HL-60 (cell line): ENCODE results near the gene ADAMTS17.

Source experiments
- DNase-seq, 2 experiments: peaks; one replicate each; pipeline ENCODE4 v3.0.0-alpha.2; 2010 to 2020; ENCODE audit warnings: low read depth in 1 of 2, low spot score in 1 of 2
- H3K27ac ChIP-seq: fragments of 250-450 bp; sonication (Bioruptor Pico); replicated peaks from 2 replicates; pipeline ENCODE4 v1.5.1; 2020; ENCODE audit warnings: mild to moderate bottlenecking, moderate library complexity
- H3K27me3 ChIP-seq: fragments of 250-450 bp; sonication (Bioruptor Pico); 2 replicates; pipeline ENCODE4 v1.5.1; 2021; ENCODE audit warnings: mild to moderate bottlenecking, moderate library complexity; ENCODE audit not compliant: insufficient read depth, poor library complexity, severe bottlenecking
- H3K4me3 ChIP-seq: replicated peaks from 2 replicates; pipeline ENCODE4 v1.5.1; 2011; ENCODE audit warnings: mild to moderate bottlenecking, control low read depth, low read length; ENCODE audit not compliant: insufficient read depth
- GABPA ChIP-seq: IDR thresholded peaks from 2 replicates; pipeline ENCODE4 v1.6.1; 2012; ENCODE audit warnings: low read depth
- POLR2AphosphoS5 ChIP-seq: IDR thresholded peaks from 2 replicates; pipeline ENCODE4 v1.6.1; 2012; ENCODE audit warnings: low read depth
- SPI1 ChIP-seq: IDR thresholded peaks from 2 replicates; pipeline ENCODE4 v1.6.1; 2012; ENCODE audit warnings: low read depth, mild to moderate bottlenecking, borderline replicate concordance
- TF ChIP-seq, protein P1 (sequence below): IDR thresholded peaks from 2 replicates; pipeline ENCODE4 v1.6.1; 2012; ENCODE audit warnings: low read depth; ENCODE audit not compliant: insufficient replicate concordance
- TF ChIP-seq, protein P2 (sequence below): IDR thresholded peaks from one replicate; pipeline ENCODE4 v1.5.1; 2011; ENCODE audit warnings: low read length, control low read depth, inconsistent platforms; ENCODE audit not compliant: insufficient read depth

Gene ADAMTS17

DNA sequence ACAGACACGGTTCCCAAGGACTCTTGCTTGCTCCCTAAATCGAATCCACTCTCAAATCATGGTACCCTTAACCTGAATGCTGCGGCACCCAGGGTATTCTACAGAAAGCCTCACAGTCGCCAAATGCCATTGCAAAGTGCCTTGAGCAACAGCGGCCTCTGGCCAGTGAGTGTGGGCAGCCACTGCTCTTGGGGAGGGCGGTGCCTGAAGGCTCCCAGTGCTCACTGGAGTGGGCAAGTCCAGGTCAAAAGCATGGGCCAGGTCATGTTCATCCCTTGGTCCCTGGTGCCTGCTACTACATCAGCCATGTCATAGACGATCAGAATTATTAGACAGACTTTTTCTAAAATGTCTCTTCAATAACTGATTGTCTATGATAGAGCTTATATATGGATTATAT lies 82.5 kb downstream of the ADAMTS17 start:
- Histone ChIP-seq H3K27ac (no peak overlapping the region), H3K27me3 (no peaks in the 10 kb centered on the region), H3K4me3 (no peak overlapping the region)
- no peak for DNase-seq
- TF ChIP-seq, protein P1, sequence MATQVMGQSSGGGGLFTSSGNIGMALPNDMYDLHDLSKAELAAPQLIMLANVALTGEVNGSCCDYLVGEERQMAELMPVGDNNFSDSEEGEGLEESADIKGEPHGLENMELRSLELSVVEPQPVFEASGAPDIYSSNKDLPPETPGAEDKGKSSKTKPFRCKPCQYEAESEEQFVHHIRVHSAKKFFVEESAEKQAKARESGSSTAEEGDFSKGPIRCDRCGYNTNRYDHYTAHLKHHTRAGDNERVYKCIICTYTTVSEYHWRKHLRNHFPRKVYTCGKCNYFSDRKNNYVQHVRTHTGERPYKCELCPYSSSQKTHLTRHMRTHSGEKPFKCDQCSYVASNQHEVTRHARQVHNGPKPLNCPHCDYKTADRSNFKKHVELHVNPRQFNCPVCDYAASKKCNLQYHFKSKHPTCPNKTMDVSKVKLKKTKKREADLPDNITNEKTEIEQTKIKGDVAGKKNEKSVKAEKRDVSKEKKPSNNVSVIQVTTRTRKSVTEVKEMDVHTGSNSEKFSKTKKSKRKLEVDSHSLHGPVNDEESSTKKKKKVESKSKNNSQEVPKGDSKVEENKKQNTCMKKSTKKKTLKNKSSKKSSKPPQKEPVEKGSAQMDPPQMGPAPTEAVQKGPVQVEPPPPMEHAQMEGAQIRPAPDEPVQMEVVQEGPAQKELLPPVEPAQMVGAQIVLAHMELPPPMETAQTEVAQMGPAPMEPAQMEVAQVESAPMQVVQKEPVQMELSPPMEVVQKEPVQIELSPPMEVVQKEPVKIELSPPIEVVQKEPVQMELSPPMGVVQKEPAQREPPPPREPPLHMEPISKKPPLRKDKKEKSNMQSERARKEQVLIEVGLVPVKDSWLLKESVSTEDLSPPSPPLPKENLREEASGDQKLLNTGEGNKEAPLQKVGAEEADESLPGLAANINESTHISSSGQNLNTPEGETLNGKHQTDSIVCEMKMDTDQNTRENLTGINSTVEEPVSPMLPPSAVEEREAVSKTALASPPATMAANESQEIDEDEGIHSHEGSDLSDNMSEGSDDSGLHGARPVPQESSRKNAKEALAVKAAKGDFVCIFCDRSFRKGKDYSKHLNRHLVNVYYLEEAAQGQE, result no peak
- TF ChIP-seq POLR2AphosphoS5, result no peak
- TF ChIP-seq GABPA, result no peak
- TF ChIP-seq, protein P2, sequence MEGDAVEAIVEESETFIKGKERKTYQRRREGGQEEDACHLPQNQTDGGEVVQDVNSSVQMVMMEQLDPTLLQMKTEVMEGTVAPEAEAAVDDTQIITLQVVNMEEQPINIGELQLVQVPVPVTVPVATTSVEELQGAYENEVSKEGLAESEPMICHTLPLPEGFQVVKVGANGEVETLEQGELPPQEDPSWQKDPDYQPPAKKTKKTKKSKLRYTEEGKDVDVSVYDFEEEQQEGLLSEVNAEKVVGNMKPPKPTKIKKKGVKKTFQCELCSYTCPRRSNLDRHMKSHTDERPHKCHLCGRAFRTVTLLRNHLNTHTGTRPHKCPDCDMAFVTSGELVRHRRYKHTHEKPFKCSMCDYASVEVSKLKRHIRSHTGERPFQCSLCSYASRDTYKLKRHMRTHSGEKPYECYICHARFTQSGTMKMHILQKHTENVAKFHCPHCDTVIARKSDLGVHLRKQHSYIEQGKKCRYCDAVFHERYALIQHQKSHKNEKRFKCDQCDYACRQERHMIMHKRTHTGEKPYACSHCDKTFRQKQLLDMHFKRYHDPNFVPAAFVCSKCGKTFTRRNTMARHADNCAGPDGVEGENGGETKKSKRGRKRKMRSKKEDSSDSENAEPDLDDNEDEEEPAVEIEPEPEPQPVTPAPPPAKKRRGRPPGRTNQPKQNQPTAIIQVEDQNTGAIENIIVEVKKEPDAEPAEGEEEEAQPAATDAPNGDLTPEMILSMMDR, result no peak
- TF ChIP-seq SPI1, result no peak

DNA sequence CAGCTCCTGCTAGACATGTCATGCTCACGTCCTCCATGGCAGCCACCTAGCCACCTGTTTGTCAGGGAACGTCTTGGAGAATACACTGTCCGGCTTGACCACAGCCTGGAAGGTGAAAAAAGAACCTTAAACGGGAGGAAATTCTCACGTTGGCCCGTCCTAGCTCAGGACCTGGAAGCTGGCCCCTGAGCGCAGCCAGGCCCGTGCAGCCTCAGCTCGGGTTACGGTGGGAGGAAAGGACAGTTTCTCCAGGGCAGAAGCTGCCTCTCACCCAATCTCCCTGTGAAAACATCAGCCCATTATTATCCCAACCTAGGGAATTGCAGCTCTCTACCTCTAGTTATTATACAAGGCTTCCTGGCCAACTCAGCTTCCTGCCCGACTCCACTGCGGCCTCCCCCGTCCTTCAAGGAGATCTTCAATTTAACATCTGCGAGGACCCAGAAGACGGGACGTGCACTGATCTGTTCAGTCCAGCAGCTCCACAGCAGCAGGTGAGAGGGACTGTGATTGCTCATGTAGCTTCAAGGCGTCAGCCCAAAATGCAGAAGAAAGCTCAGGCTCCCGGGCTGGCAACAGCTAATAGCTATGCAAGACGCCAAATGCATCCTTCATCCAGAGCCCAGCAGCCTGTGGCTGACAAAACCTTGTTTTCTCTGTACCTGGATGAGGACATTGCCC lies 84.7 kb downstream of the ADAMTS17 start:
- DNase-seq, result no peak
- TF ChIP-seq SPI1 (no peak), GABPA (no peak), POLR2AphosphoS5 (no peak)
- TF ChIP-seq, protein P2, result no peak
- TF ChIP-seq, protein P1, result no peak
- H3K27ac ChIP-seq, result no peak overlapping the region
- no peak overlapping the region for H3K4me3 ChIP-seq
- H3K27me3 ChIP-seq, result no peaks in the 10 kb centered on the region

DNA sequence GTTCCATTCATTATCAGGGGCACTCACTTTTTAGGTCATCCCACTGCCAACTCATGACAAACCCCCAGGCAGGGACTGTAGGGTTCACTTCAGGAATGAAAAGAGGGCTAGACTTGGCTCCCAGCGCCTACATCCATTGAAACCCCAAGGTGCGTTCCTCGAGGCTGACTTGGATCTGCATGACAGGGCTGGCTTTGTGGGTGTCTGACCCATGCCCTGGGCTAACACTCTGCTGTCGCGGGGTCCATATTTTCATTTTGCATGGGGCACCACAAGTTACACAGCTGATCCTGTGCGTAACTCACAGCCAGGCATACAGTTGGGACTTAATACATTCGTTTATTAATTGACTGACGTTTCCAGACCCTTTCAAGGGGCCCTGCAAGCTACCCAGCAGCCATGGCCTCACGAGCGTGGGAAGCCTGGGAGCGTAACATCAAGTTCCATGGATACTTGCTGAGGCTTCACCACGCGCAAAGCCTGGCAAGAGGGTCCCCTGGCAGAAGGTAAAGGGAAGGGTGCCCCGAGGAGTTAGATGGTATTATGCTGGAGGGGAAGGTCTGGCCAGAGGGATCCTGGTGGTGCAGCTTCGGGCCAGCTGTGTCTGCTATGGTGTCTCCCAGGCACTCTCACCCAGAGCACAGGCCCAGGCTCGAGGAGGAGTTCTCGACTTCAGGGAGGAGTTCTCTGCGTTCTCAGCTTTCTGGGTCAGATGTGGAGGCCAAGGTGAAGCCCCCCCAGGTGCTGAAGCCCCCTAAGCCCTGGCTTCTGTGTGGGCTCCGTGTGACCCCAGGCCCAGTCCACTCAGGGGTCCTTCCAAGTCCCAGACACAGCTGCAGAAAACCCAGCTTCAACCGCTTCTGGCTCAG lies 85.4 kb downstream of the ADAMTS17 start:
- no peak for DNase-seq
- Histone ChIP-seq H3K4me3 (no peak overlapping the region), H3K27me3 (no peaks in the 10 kb centered on the region), H3K27ac (no peak overlapping the region)
- TF ChIP-seq, protein P2, result no peak
- TF ChIP-seq, protein P1, result no peak
- no peak for TF ChIP-seq GABPA
- no peak for TF ChIP-seq SPI1
- no peak for TF ChIP-seq POLR2AphosphoS5
